HG03354 (cell line): Measurements from ENCODE around the gene ABHD17A.

Experiments used
- ATAC-seq: cut with Tn5 transposase; IDR thresholded peaks from one replicate; pipeline ENCODE4 v1.9.1; 2021; ENCODE audit warnings: mild to moderate bottlenecking; ENCODE audit not compliant: unreplicated experiment, poor library complexity, severe bottlenecking

Gene ABHD17A

DNA sequence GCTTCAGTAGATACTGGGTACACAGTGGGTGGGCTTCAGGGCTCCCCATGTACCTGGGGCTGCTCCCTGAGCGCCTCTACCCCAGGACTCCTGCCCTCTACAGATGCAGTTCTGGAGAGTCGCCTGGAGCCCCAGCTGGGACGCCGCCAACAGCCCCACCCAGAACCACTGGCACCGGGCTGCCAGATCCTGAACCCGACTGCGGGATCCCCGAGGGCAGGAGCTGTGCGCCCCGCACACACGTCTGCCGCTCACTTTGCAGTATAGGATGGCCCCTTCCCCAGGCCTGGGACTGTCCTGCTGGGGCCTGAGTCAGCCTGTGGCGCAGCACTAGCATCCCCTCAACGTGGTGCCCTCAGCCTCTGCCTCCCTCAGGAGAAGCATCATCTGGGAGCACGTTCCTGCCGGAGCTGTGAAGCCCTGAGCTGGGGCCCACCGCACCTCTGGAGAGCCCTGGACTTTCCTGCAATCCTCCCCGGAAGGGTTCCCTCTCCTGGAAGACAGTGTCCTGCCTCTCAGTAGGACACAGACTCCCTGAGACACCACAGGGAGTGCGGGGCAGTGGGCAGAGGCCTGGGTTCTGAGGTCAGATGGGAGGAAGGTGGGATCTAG is 40.7 kb downstream of the ABHD17A start:
- ATAC-seq = no peak

DNA sequence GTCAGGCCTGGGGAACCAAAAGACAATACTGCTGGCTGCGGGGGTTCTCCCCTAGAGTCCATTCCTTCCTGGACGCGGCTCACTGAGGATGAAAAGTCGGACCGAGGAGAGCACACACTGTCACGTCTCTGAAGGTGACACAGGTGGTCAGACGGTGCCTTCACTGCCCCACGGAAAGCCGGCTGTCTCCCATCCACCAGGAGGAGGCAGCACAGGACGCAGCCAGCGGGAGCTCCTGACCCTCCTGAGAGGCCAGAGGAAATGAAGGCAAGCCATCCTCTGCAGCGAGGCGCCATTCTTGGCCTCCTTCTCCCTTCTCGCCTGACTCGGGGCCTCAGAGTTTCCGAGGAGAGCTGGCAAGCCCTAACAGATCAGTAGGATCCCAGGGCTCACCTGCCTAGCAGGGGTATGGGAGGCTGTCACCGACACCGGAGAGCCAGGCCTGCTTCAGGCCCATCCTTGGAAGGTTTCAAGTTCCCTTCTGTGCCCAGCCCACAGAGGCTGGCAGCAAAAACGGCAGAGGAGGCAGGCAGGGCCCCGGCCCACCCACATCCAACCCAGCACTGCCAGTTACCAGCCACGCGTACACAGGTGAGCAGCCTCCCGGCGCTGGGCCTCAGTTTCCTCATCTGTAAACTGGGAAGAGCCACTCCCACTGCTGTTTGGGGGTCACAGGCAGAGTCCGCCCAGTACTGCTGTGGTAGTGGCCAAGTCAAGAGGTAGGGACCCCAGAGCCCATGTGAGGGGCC is 41.5 kb downstream of the ABHD17A start:
- no peak for ATAC-seq

DNA sequence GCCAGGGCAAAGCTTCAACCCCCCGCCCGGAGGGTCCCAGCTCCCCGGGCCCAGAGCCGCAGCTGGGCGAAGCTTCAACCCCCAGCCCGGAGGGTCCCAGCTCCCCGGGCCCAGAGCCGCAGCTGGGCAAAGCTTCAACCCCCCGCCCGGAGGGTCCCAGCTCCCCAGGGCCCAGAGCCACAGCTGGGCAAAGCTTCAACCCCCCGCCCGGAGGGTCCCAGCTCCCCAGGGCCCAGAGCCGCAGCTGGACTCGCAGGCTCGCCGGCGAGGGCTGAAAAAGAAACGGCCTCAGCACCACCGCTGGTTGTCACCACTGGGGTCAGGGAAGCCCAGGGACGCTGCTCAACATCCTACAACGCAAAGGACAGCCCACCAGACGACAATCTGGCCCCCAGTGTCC is 42.2 kb downstream of the ABHD17A start:
- no peak for ATAC-seq

DNA sequence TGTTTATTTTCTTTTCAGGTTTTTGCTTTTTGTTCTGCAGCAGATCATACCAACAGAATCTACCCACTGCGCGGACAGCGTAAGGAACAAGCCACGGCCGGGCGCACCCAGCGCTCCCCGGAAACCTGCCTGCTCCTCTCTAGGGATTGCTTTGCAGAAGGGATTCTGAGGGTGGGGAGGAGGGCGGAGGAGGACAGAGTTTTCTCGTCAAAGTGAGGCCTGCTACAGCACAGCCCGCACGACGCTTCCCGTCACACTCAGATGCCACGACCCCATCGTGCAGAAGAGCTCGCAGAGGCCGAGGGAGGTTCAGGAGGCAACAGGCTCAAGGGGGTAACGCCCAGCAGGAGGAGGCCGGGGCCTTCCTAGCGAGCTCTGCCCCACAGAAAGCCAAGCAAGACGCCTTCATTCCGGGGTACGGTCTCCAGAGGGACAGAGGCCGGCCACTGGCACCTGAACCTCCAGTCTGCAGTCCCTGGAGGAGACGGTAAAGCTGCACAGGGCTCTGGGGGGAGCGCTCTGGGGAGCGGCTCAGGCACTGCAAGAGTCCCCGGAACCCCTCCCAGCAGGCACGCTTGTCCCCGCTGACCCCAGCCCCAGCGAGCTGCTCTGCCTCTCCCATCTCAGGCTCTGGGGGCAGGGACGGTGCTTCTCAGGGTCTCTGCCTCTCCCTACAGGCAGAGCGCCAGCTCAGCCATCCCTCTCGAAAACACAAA is 43.9 kb downstream of the ABHD17A start:
- no peak for ATAC-seq

DNA sequence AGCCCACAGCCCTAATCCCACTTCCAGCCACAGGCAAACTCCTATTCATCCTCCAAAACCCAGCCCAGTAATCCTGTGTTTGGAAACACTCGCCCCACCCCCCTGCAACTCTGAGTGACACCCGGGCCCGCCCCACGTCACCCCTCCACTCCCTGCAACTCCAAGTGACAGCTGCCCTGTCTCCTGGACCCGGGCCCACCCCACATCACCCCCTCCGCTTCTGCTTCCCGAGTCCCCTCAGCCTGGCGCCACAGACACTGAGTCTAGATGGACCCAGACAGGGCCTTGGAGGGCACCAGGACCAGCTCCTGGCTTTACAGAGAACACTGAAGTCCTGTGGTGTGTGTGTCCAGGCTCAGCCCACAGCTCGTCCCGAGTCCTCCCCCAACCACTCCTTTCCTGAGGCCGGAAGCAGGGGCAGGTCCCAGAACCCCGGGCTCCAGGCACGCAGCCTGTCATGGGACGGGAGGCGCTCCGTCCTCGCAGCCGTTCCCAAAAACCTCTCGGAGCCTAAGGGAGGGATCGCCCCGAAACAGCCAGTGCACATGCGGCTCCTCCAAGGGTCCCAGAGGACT is 44.7 kb downstream of the ABHD17A start:
- no peak for ATAC-seq

DNA sequence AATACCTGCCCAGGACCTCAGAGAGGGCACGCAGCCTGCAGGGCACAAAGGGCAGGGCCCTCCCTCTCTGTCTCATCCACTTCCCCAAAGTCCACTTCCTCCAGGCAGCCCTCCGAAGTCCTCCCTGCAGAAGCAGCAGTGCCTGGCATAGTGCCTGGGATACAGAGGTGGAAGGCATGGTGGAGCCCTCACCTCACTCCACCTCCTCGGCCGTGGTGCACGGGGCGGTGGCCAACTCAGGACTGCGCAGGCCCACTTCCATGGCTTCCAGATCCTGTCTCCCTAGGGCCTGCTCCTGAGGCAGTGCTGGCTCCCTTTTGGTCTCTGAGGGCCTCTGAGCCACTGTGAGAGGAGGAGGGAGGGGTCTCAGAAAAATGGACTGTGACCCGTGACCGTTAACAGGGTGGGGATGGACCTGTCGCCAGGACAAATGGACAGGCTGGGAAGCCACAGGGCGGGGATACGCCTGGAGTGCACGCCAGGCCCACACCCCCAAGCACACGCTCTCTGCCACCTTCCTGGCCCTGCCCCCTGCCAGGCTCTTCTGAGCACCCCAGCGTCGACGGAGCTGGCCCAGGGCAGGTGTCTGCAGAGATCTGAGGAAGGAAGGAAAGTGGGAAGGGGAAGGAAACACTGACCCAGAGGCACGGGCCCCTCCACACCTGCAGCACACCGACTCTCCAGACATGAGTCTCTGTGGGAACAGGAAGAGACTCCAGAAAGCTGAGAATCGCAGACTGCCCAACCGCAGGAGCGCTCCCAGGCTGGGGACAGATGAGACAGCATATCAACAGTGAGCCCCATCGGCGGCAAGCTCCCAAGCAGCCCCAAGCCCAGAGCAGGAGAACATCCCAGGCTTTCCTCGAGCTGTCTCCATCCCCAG is 45.4 kb downstream of the ABHD17A start:
- no peak for ATAC-seq

DNA sequence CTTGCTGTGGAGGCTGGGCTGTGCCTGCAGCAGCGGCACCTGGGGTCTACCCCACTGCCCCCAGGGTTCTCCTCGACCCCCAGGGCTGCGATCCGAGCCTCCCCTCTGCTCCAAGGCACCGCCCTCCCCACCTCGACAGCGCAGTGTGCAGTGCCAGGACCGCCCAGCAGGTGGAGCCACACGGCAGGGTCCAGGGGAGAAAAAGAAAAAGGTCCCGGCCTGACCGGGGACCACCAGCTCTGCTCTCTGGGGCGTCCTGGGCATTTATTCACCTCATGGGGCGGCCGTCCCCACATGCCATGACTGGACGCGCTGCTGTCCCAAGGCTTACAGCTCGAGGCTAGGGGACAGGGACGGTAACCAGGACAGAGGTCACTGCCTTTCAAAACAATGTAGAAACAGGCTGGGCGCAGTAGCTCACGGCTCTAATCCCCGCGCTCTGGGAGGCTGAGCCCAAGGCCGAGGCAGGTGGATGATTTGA is 47.6 kb downstream of the ABHD17A start:
- ATAC-seq = no peak

DNA sequence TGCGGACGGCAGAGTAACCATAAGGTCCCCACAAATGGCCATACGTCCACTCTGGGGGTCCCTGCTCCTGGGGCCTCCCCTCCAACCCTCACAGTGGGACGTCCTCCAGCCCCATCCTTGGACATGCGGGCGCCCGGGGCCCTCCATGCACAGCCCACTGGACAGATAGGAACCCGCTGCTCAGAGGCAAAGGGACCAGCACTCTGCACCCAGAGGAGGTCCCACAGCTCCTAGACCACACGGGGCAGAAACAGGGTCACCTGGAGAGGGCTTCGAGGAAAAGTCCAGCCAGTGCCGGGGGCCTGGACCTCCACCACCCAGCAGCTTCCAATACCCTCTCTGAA is 48.1 kb downstream of the ABHD17A start:
- ATAC-seq = no peak

DNA sequence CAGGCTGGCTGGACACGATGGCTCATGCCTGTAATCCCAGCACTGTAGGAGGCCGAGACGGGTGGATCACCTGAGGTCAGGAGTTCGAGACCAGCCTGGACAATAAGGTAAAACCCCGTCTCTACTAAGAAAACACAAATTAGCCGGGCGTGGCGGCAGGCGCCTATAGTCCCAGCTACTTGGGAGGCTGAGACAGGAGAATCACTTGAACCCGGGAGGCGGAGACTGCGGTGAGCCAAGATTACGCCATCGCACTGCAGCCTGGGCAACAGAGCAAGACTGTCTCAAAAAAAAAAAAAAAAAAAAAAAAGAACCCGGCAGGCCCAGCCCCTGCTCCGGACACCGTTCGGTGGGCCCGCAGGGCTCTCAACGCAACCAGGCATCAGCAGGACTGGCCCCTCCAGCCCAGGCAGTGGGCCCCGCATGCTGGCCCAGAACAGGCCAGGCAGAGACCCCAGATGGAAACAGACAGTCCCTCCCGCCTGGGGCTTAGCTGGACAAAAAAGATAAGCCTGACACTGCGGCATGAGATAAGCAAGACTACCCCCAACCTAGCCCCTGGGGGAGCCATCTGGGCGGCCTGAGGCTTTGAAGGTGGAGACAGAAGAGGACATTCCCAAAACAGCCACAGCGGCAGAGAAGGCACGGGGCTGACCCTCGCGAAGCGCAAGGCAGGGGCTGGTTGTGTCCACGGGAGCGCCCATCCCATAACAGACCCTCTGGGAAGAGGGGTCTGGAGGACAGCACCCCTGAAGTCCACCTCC is 48.7 kb downstream of the ABHD17A start:
- ATAC-seq = no peak

DNA sequence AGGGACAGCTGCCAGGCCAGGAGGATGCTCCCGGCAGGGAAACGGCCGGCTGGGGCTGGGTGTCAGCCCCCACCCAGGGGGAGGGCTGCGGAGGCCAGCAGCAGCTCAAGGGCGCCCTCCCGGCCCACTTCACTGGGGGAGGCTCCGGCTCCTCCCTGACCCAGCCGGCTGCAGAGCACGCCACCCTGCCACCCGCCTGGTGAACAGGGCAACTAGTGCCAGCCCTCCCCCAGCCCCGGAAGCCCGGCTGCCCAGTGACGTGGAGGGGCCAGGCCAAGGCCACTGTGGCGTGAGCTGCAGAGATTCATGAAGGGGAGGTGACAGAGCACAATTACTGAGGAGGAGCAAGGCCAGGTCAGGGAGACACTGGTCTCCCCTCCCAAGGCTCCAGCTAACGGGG is 51.8 kb downstream of the ABHD17A start:
- ATAC-seq = no peak

DNA sequence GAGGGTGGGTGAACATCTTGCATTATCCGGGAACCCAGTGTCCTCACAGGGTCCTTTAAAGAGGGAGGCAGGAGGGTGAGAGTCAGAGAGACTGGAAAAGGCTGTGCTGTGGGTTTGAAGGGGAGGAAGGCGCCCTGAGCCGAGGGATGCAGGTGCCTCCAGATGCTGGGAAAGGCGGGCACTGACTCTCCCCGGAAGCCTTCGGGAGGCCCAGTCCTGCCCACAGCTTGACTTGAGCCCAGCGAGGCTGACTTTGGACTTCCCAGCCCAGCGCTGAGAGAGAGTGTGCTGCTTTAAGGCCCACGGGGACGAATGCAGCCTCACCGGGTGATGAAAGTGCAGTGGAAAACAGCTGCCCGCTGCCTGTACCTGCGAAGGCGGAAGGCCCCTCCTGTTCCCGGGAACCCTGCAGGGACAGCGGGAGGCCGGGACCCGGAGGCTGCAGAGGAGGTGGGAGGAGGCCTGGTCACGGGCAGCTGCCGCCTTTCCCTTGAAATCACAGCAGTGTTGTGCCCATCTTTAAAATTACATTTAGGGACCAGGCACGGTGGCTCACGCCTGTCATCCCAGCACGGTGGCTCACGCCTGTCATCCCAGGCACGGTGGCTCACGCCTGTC is 53.1 kb downstream of the ABHD17A start:
- ATAC-seq = no peak

DNA sequence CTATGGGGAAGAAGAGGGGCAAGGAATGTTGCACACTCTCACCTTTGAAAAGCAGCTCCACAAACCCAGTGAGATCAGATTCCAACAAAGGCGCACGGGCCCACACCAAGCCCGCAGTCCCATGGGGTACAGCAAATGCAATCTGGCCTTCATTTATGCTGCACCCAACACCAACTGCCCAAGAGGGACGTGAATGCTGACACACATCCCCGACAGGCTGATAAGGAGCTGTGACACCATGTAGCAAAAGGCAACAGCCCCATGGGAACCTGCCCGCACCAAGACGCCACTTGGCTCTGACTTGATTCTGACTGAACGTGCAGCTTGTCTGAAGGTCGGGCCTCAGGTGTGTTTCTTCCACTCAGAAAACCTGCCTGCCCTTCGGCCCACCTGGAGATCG is 54.3 kb downstream of the ABHD17A start:
- ATAC-seq = no peak

DNA sequence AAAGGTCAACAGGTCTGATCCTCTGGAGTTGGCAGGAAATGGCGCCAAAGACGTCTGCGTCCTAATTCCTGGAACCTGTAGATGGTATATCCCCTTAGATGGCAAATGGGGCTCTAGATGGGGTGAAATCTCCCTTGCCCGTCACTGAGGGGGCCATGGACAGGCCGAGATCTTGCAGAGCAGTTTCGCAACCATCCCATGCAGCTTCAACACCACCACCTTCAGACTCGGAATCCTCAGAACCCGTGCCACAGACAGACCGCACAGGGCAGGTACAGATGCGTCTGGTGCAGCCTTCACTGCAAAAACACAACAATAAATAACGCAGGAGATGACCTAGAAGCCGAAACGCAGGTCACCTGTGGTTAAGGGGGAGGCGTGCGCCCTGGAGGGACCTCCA is 54.7 kb downstream of the ABHD17A start:
- ATAC-seq = no peak

DNA sequence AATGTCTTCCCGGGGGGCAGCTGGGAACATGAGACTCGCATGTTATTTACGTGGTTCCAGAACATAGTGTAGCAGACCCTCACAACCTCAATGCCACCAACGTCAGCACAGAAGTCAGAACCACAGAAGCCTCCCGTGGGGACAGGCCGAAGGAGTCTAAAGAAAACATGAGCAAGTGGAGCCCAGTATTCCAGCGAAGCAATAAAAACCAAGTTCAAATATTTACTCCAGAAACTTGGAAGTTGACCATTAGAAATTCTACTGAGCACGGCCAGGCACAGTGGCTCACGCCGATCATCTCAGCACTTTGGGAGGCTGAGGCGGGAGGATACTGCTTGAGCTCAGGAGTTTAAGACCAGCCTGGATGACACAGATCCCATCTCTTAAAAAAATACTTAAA is 55.3 kb downstream of the ABHD17A start:
- ATAC-seq = no peak

DNA sequence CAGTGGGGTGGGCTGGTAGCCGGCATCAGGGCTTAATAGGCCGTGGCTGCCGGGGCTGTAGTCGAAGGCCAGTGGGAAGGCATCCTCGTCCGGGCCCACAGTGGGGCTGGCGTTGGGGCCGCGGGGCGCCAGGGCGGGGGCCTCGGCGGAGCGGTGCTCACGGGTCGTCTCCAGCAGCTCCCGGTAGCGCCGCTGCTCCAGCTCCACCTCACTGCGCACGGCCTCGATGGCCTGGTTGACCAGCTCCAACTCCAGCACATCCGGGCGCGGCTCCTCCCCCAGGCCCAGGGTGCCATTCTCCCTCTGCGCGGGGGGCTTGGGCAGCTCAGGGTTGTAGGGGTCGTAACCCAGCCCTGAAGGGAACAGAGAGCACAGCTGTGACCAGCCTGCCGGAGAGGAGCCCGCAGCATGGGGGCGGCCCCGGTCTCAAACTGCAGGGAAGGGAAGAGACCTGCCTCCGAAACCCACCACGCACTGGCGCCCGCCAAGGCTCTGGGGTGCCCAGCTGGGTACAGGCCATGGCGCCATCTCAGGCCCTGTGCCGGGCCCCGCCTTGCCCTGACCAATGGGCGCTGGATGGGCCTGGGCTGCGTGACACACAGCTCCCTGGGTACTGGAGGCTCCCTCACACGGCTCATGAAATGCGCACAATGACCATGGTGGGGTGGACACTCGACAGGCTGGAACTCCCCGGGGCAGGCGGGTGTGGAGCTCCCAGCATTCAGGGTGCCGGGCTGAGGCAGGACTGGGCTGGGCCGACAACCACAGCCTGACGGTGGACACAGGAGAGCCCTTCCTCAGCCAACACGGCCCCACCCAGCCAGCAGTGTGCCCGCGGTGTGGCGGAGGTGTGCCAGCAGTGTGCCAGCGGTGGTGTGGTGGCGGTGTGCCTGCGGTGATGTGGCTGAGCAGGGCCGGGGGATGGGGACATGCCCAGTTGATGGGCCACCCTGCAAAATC is 56.7 kb downstream of the ABHD17A start:
- no peak for ATAC-seq

DNA sequence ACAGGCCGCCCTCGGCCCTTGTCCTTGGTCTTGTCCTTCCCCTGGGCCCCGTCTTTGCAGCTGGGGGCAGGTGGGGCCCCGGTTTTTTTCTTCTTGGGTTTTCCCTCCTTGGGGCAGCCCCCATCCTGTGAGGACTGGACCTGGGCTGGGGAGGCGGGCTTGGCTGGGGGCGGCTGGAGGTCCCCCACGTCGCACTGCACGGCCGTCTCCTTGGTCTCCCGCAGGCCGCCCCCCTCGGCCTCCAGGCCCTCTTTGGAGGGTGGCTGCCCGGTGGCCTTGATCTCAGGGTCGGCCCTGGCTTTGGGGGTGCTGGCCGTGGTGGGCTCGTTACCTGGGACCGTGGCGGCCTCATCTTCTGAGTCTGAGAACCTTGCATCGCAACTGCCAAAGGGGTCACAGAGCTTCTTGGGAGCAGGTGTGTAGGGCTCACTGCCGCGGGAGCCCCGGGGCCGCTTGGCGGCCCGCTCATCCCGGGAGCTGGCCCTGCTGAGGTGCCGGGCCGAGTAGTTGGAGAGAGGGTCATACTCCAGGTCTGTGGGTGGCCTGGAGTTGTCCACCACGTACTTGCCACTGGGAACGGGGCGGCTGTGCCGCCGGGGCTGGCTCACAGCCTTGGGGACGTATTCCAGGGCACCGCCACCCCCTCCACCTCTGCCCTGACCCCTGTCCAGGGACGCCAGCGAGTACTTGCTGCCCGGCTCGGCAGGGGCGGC is 57.6 kb downstream of the ABHD17A start:
- no peak for ATAC-seq
